HCT116 (cell line): ENCODE results near the gene TMEFF2.

Experiments used
- EZH2 ChIP-seq: fragments of 200-600 bp; sonication (generic); IDR thresholded peaks from 2 replicates; pipeline ENCODE4 v1.6.1; 2017; ENCODE audit warnings: antibody characterized with exemption, mixed run types
- FOSL1 ChIP-seq: IDR thresholded peaks from 2 replicates; pipeline ENCODE4 v1.6.1; 2012; ENCODE audit warnings: low read depth
- POLR2A ChIP-seq: IDR thresholded peaks from 2 replicates; pipeline ENCODE4 v1.7.0; 2011; ENCODE audit warnings: borderline replicate concordance; ENCODE audit not compliant: insufficient read depth, insufficient read length; ENCODE audit errors: extremely low read depth
- POLR2AphosphoS5 ChIP-seq: IDR thresholded peaks from 2 replicates; pipeline ENCODE4 v1.6.1; 2011; ENCODE audit warnings: mild to moderate bottlenecking, low read depth, low read length, moderate library complexity
- REST ChIP-seq: IDR thresholded peaks from 2 replicates; pipeline ENCODE4 v1.6.1; 2012; ENCODE audit warnings: low read depth
- SP1 ChIP-seq: IDR thresholded peaks from 2 replicates; pipeline ENCODE4 v1.6.1; 2012; ENCODE audit warnings: low read depth
- TF ChIP-seq, protein P1 (sequence below), 3 experiments: fragments of 200-600 bp in 1 of 3; sonication (generic) in 1 of 3; IDR thresholded peaks in 2 of 3; conservative IDR thresholded peaks in 1 of 3; 2 replicates each; pipeline ENCODE4 v1.5.1; 2012 to 2017; ENCODE audit warnings: low read depth in 2 of 3, low read length in 2 of 3, antibody characterized with exemption in 1 of 3, borderline replicate concordance in 1 of 3, control low read depth in 1 of 3, mild to moderate bottlenecking in 1 of 3, mixed read lengths in 1 of 3, mixed run types in 1 of 3, moderate library complexity in 1 of 3; ENCODE audit not compliant: insufficient read depth in 1 of 3

DNA sequence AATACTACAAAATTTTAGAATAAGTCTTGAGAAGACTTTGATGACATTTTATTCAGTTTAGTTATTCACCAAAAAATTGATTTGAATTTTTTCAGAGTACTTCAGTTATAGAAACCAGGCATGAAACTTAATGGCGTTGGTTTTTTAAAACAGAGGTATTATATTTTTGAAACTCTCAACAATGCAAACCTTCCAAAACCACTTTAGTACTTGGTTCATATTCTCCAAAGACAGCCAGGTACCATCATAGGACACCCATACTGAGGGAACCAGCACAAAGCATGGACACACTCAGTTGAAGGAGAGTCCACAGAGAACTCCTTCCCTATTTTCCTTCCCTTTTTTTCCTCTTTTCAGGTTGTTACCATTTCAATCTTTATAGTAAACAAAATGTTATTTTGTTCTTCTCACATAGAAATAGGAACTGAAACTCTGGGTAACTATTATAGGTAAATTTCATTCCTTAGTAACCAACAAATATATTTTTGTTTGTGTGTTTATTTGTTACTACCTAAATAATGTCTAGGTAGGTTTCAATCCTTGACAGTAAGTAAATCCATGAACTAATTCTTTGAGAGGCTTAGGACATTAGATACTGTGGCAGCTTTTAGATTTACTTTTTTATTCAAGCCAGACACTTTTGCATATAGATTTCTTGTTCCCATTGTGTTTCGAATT lies 95.8 kb downstream of the TMEFF2 start:
- TF ChIP-seq POLR2A (no peak), REST (no peak), EZH2 (no peak), FOSL1 (no peak), SP1 (no peak), POLR2AphosphoS5 (no peak)
- TF ChIP-seq, protein P1, sequence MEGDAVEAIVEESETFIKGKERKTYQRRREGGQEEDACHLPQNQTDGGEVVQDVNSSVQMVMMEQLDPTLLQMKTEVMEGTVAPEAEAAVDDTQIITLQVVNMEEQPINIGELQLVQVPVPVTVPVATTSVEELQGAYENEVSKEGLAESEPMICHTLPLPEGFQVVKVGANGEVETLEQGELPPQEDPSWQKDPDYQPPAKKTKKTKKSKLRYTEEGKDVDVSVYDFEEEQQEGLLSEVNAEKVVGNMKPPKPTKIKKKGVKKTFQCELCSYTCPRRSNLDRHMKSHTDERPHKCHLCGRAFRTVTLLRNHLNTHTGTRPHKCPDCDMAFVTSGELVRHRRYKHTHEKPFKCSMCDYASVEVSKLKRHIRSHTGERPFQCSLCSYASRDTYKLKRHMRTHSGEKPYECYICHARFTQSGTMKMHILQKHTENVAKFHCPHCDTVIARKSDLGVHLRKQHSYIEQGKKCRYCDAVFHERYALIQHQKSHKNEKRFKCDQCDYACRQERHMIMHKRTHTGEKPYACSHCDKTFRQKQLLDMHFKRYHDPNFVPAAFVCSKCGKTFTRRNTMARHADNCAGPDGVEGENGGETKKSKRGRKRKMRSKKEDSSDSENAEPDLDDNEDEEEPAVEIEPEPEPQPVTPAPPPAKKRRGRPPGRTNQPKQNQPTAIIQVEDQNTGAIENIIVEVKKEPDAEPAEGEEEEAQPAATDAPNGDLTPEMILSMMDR (IDR thresholded peaks at IDR 0.05 in 2 of 3, conservative IDR thresholded peaks at IDR 0.05 in 1 of 3; ENCODE audit: borderline replicate concordance in 1 of 3, insufficient read depth in 1 of 3, low read depth in 2 of 3, low read length in 2 of 3), result no peak
